Measurements from ENCODE around the gene PTPN4.
A peak's percentile ranks its signal among the peaks of the same experiment; 100 is the strongest.

PTPN4 gene

DNA sequence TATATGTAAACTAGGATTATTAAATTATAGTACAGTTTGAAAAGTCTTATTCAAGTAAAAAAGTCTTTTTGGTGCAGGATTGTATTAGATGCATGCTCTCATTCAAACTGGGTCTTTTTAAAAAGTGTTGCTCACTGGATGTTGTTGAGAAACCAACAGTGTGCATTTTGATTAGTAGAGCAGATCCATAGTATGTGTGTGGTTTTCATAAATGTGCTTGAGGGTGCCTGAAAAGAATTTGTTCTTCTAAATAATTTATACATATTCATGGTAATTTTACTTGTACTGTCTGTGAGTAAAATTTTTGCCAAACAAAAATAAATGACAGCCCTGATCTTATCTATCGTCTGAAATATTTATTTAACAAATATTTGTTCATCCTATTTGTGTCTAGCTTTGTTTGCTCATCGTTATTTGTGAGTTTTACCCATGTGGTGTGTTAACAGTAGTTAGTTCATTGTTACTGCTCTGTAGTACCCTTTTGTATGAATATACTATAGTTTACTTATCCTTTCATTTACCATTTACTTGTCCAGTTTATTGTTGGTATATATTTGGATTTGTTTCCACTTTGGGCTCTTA, 50.4 kb downstream of the PTPN4 start:
- DNase-seq = peak in 1 of 3 experiments; percentile 35

DNA sequence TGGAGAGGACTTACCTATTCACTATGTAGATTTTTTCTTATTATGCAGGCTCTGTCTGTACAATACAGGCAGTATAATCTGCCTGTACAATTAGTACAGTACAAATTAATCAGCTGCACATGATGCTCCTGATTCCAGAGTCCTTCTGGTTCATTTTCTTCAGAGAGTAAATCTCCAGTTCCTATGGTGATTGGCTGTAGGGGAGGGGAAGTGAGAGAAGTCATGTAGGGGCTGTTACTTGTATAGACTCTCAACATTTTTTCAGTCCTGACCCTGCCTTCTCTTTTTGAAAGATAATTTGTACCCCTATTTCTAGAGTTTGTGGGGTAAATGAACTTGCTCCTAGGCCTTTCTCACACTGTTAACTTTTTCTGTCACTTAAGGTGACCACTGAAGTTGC, 54.5 kb downstream of the PTPN4 start:
- no peak for DNase-seq

DNA sequence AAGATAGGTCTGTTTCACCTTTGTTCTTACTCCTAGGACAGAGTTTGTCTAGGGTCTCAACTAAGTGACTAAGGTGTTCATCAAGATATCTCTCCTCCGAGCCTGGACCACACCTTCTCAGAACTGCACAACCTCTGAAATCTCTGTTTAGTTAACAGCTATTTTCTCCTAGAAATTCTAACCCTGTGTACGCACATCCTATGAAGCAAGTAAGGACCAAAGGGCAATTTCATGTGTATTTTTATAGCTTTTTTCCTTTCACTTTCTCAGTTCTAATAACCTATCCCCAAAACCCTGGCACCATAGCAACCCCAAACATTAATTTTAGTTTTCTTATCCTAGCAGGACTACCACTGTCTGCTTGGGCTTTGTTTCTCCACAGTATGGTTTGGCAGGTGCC, 59.1 kb downstream of the PTPN4 start:
- DNase-seq = no peak

DNA sequence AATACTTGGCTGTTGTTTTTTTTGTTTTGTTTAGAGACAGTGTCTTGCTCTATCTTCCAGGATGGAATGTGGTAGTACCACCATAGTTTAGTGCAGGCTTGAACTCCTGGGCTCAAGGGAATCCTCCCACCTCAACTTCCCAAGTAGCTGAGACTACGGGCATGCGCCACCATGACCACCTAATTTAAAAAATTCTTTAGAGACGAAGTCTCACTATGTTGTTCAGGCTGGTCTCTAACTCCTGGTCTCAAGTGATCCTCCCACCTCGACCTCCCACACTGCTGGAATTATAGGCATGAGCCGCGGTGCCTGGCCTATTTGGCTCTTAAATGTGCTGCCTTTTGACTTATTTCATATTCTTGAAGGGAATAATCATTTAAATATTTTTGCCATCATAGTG, 60.1 kb downstream of the PTPN4 start:
- DNase-seq = no peak

DNA sequence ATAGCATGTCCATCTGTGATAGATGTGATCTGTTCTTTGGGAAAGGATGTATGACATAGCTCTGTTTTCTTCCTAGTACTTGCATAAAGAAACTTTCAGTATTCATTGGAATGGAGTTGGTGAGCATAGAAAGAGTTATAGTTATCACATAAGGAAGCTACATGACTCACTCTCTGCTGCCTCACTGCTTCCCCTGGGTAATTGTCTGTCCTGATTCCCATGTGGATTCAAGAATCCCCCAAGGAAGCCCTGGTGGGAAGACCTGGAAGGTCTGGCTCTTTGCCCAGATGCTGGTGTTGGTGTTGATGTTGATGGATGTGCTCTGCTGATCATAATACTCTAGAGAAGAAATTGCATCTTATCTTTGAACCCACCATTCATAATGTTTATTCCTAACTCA, 60.6 kb downstream of the PTPN4 start:
- peak in 1 of 3 experiments; percentile 31 for DNase-seq

DNA sequence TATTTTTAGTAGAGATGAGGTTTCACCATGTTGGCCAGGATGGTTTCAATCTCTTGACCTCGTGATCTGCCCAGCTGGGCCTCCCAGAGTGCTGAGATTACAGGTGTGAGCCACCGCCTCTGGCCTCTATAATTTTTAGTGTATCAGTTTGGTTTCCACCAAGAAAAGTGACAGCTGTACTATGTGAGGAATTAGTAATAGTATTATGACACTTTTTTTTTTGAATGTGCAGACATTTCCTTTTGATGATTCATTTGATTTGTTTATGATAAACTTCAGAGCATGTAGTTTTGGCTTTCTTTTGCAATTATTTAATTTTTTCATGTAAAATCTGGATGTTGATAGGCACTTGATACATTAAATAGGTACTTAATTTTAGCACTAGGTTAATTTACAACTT, 61.5 kb downstream of the PTPN4 start:
- DNase-seq = no peak

DNA sequence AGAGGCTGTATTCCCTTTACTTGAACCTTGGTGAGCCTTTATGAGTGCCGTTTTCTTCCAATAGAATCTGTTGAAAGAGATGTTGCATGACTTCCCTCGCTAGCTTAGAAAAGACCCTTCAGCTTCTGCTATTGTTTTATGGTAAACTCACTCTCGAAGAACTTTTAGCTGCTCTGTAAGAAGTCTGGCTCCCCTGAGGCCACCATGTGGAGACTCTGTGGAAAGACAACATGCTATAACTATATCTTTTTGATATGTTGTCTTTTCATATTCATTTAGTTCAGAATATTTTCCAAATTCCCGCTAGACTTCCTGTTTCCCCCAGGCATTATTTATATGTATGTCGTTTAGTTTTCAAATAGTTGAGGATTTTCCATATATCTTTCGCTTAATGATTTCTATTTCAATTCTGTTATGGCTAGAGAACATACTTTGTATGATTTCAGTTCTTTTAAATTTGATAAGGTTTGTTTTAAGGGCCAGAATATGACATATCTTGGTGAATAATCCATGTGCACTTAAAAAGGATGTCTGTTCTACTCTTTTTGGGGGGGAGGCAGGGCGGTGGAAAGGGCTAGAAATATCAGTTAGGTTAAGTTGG, 64.1 kb downstream of the PTPN4 start:
- DNase-seq = peak in 1 of 3 experiments; percentile 29

DNA sequence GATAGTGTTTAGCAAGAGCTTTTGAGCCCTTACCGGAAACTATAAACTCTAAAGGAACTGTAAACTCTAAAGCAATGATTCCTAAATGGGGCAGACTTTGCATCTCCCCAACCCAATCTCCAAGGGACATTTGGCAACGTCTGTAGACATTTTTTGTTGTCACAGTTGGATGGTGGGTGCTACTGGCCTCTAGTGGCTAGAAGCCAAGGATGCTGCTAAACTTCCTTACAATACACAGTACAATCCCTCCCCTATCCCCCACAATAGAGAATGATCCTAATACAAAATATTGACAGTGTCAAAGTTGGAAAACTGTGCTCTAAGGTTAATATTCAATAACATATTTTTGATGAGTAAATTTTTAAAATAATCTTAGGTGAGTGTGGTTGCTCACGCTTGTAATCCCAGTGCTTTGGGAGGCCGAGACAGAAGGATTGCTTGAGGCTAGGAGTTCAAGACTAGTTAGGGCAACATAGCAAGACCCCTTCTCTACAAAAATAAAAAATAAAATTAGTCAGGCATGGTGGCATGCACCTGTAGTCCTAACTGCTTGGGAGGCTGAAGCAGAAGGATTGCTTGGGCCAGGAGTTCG, 66.7 kb downstream of the PTPN4 start:
- peak in 2 of 3 experiments; percentile 7 to 35 for DNase-seq

DNA sequence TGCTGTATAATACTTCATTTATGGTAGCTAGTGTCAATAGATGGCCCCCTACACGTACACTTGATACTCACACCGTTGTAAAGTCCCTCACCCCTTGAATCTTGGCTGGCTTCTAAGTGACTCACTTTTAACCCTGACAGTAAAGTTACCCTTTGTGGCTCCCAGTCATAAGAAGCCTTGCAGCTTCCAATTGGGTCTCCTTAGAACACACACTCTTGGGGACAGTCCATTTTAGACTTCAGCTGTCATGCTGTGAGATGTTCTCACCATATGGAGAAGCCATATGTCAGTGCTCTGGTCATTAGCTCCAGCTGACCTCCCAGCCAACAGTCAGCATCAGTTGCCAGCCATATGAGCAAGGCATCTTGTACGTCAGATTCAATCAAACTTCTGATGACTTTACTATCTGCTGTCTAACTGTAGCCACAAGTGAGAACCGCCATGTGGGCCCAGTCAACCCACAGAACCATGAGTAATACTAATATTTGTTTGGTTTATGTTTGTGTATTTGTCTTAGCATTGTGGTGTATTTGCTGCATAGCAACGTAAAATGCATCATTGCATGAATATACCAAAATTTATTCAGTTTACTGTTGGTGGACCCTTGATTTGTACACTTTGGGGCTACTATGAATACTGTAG, 68.3 kb downstream of the PTPN4 start:
- no peak for DNase-seq

DNA sequence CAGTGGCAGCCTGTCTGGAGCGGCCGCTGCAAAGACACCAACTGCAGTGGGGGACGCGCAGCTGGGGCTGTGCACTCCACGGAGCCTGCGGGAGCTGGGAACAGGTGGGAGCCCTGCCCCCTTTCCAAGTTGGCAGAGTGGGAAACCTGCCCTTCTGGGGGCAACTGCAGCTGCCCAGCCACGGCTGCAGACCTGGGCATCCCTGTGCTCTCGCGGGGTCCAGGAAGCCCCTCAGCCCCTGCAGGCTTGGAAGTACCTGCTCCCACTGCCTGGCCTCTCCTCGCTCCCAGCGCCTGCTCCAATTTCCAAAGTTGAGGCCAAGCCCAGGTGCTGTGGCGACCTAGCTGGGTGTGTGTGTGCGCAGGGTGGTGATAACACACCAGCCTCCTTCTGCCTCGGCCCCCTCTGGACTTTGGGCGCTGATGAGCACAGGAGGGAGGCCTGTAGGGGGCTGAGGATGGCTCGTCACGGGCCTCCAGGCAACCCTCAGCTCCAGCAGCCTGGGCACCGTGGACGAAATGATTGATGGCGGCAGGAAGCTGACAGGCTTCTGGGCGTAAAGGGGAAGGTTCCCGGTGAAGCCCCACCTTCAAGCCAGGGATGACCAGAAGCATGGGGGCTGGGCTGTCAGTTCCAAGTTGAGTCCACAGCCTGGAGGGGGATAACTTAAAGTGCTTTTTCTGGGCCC, 76.9 kb downstream of the PTPN4 start:
- DNase-seq = no peak

DNA sequence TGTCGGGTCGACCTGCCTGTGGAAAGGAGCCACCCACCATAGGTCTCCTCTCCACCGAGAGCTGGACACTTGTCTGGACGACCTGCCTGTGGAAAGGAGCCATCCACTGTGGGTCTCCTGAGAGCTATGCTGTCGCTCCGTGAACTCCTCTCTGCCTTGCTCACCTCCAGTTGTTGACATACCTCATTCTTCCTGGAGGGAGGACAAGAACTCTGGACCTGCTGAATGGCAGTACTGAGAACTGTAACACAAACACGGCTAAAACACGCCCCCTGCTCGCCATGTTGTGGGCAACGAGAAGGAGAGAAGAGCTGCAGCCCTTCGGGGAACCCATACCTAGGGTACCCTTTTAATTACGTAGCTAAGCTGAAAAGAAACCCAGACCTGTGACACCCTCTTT, 77.6 kb downstream of the PTPN4 start:
- no peak for DNase-seq

DNA sequence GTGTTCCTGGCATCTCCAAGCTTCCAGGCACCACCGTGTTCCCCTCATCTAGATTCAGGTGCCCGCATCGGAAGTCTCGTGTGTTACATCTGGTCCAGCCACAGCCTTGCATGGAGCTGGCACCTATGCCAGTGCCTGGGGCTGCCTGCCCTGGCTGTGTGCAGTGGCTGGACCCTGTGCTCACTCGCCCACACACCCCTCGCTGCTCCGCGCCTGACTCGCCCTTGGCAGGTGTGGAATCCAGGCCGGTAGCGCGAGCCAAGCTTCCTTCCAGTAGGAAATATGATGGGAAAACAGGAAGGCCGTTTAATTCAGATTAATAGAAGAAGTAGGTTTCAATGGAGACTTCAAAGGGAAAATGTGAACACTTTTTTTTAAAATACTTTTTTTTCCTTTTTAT, 78.0 kb downstream of the PTPN4 start:
- DNase-seq = no peak

DNA sequence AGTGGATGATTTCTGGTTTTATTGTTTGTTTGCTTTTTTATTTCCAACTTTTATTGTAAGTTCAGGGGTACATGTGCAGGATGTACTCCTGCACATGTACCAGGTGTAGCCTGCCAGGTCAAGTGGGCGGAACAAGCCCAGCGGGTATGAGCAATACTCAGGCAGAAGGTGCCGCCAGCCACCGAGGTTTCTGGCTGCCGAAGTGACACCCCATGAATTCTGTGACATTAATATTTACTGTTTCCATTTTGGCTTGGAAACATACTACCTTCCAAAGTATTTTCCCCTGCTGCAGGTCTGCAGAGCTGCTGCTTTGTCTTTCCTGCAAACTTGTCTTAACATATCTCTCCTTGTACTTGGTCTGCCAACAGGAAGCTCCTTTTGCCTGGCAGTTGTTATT, 78.5 kb downstream of the PTPN4 start:
- no peak for DNase-seq

DNA sequence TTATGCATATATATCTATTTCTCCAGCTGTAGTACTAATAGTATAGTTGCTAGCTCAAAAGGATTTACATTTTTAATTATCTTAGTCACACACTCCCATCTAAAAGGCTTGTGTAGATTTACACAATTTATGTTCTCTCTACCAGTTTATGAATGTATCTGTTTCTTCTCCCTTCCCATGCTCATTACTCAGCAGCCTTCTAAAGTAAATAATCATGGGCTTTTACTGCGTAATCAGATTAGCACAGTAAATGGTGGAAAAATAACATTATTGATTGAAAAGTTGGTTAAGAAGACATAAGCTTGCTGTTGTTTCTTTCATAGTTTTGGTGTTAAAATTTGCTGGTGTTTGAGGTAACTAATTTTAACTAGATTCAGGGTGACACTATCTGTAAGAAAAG, 81.8 kb downstream of the PTPN4 start:
- DNase-seq = no peak

DNA sequence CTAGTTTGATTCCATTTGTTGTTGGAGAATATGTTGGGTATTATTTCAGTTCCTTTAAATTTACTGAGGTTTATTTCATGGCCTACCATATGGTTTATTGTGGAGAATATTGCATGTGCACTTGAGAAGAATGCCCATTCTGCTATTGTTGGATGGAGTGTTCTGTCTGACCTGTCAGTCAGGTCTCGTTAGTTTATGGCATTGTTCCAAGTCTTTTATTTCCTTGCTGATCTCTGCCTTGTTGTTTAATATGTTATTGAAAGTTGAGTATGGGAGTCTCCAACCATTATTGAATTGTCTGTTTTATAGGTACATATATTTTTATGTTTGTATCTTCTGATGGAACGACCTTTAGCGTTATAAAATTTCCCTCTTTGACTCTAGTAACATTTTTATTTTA, 86.3 kb downstream of the PTPN4 start:
- DNase-seq = peak in 1 of 3 experiments; percentile 51

DNA sequence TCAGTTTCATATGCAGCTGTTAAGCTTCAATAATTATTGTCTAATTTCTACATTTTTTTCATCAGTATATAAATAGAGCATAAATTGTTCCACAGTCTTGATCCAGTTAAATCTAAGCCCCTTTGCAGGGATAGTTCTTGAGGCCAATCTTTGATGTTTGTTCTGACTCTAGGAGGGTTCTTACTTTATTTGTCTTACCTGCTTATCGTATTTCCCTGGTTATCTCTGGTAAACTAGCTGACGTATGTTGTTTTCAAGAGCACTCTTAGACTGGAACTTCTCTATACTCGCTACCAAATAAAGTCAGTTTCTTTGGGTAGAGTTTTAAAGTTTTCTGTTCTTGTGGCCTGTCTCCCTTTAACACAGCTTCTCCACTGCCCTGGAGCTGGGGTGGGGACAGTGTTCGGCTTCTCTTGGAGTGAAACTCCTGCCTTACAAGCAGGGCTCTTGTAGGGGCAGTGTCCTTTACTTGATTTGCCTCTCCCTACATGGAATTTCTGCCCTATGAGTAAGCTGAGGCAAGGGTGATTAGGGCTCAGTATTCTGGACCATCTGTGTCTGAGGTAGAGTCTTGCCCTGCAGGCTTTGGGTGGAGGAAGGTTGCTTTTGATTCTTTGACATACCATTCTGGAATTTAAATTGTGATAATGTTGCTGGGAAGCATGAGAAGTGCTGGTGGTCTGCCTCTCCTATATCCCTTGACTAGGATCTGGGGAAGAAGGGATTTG, 90.3 kb downstream of the PTPN4 start:
- no peak for DNase-seq

DNA sequence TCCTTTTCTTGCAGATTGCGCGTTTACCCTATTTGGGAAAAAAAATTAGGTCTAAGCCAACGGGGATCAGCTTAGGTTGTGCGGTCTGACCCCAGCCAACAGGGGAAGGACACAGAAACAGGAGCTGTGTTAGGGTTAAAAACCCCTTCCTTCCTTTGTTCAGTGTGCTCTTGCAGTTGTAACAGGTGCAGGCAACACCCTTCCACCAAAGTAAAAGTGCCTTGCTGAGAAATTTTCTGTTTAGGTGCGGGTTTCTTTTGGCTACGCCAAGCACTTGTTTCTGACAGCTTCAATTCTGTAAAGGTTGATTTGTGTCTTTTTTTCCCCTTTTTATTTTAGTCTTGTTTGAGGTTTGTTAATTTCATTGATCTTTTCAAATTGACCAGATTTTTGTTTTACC, 92.5 kb downstream of the PTPN4 start:
- no peak for DNase-seq

DNA sequence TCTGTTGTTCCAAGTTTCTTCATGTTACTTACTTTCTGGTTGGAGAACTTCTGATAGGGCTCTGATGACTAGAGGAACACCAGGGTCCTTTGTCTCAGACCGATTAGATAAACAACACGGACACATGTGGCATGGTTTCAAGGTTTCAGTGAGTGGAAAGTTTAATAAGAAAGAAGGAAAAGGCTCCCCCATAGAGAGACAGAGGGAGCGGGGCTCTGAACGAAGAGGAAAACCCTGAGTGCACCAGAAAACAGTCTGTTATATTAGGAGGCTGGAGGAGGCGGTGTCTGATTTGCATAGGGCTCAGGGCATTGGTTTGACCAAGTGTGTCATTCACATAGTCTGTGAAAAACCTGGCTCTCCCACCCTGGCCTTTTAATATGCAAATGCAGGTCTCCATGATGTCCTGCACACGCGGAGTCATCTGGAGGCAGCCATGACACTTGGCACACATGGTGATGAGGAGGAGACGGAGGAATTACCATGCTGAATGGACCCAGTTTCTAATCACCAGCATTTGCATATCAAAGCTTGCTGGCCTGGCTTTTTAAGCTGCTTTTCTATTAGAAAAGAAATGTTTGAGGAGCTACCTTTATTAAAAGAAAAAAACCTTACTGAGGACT, 94.2 kb downstream of the PTPN4 start:
- no peak for DNase-seq

DNA sequence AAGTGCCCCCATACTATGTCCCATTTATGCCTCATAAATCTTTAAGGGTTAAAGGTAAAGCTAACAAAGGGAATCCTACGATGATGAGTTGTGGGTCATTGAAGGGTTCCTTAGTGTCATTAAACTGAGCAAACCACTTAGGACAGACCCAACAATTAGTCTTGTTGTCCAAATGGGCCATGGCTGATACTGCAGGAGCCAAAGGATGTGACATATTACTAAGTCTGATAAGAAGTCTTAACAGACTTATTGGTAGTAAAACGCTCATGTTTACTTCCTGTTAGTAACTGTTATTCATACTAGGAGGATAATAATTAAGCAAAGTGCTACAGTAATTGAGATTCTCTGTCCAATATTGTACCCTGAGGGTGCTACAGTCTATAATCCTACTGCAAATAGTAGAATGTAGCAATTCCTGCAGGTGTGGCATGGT, 96.8 kb downstream of the PTPN4 start:
- DNase-seq = peak in 2 of 3 experiments; percentile 11 to 78

DNA sequence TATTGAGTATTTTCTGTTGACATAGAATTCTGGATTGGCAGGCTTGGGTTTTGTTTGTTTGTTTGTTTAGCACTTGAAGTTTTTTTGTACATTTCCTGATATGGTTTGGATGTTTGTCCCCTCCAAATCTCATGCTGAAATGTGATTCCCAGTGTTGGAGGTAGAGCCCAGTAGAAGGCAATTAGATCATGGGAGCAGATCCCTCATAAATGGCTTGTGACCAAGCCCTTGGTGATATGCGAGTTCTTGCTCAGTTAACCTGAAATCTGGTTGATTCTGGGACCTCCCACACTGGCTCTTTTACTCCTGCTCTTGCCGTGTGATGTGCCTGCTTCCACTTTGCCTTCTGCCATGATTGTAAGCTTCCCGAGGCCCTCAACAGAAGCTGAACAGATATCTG, 98.0 kb downstream of the PTPN4 start:
- no peak for DNase-seq

DNA sequence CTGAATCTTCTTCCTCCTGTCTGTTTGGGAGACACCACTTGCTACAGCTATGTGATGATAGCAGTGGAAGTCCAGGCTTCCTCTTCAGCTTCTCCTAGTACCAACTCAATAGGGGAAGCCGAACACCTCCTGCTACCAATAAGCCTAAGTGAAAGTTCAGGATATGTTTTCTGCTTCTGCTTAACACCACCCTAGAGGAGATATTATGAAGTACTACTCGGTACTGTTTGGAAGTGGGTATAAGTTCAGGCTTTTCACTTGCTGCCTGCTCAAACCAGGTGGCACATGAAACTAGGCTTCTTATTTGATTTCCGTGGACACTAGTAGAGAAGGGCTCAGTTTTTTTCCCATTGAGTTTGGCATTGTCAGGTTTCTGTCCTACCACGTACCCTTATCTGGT, 99.8 kb downstream of the PTPN4 start:
- DNase-seq = no peak

DNA sequence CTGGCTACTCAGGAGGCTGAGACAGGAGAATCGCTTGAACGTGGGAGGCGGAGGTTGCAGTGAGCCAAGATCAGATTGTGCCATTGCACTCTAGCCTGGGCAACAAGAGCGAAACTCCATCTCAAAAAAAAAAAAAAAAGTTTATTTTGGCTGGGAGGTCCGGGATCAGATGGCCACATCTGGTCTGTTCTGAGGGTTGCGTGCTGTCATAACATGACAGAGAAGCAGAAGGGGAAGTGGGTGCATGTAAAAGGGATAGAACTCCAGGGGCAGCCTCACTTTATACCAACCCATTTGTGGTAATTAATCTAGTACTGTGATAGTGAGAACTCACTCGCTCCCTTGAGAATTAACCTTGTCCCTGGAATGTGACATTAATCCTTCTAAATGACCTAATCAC, 101.2 kb downstream of the PTPN4 start:
- DNase-seq = no peak

All from NCI-H1417 (cell line).